Muscle of leg (tissue), 16 donors: ENCODE results near the gene WNT8B. TPM values are rescaled to one million over a fixed set of nuclear protein-coding genes. Genes with fewer than 3 reads are reported as not detected.

Source experiments
- DNase-seq: peaks from one replicate; pipeline ENCODE4 v3.0.0; 2013
- H3K27ac ChIP-seq: one replicate; pipeline ENCODE4 v1.5.1; 2013; ENCODE audit warnings: mild to moderate bottlenecking, low read length, control low read depth
- H3K27me3 ChIP-seq: one replicate; pipeline ENCODE4 v1.6.1; 2013; ENCODE audit warnings: low read length; ENCODE audit not compliant: control insufficient read depth, insufficient read depth
- H3K36me3 ChIP-seq: one replicate; pipeline ENCODE4 v1.6.1; 2013; ENCODE audit warnings: low read length; ENCODE audit not compliant: control insufficient read depth, insufficient read depth
- H3K4me1 ChIP-seq: one replicate; pipeline ENCODE4 v1.6.1; 2013; ENCODE audit warnings: low read length; ENCODE audit not compliant: control insufficient read depth, insufficient read depth
- H3K4me3 ChIP-seq: one replicate; pipeline ENCODE4 v1.5.1; 2013; ENCODE audit warnings: low read length, control low read depth
- H3K9me3 ChIP-seq: replicated peaks from 2 replicates; pipeline ENCODE4 v1.6.1; 2013; ENCODE audit warnings: low read depth, low read length; ENCODE audit not compliant: control insufficient read depth
- WGBS: methylation state at CpG from one replicate; pipeline ENCODE4 v1.1.5; 2013; ENCODE audit warnings: missing lambda C conversion rate; ENCODE audit not compliant: insufficient coverage; 5-methylcytosine and 5-hydroxymethylcytosine counted together
- long read RNA-seq, 11 donors: transcript quantifications; one replicate each; lab custom pipeline, GENCODE V29; 2026
- polyA plus RNA-seq, 8 donors: library from polyadenylated mRNA; unstranded; fragments of 120-200 nt; gene quantifications; one replicate each; pipeline versions ENCODE4 v1.2.1 to v1.2.3, GENCODE V29; 2013; ENCODE audit warnings: inconsistent platforms in 1 of 8, low replicate concordance in 1 of 8; ENCODE audit not compliant: insufficient read length in 8 of 8, insufficient read depth in 1 of 8
- total RNA-seq: library from RNA; stranded (reverse); fragments of 120-200 nt; gene quantifications from one replicate; pipeline ENCODE4 v1.2.4, GENCODE V29; 2013

WNT8B gene
- total RNA-seq (not detected), polyA plus RNA-seq (under 1 TPM in 2 of 8 donors, not detected in 6; 0.05 to 0.11 TPM)
- long read RNA-seq, donor 1, result 0 reads
- long read RNA-seq, donor 2, result 0 reads
- long read RNA-seq, donor 3, result 0 reads
- long read RNA-seq, donor 4, result 0 reads
- long read RNA-seq, donor 5, partial matches to known transcripts, result 486 of 846 reads
- long read RNA-seq, donor 5, other reads (novel, unspliced or antisense), result 360 of 846 reads
- long read RNA-seq, donor 6, partial matches to known transcripts, result 358 of 715 reads
- long read RNA-seq, donor 6, other reads (novel, unspliced or antisense), result 357 of 715 reads
- long read RNA-seq, donor 7, result 0 reads
- long read RNA-seq, donor 8, result 0 reads
- long read RNA-seq, donor 9, result 0 reads
- long read RNA-seq, donor 10, result 0 reads
- long read RNA-seq, donor 11, result 0 reads

GRCh38 chr10:100462709-100463108, at the start of gene WNT8B:
Gene WNT8B, plus strand, starts transcription at chr10:100463009. Its CDS starts 160 bp downstream, at chr10:100463169.
- no peak within 1 kb of the TSS for H3K27ac ChIP-seq
- no peaks in the 10 kb centered on the region for H3K36me3 ChIP-seq
- no peak within 1 kb of the TSS for H3K4me3 ChIP-seq
- H3K27me3 ChIP-seq, result no peaks in the 10 kb centered on the region
- no peak for DNase-seq
- 43% methylated on average over 2 of the region's 4 CpGs for WGBS
- H3K9me3 ChIP-seq, result no peaks in the 10 kb centered on the region
- H3K4me1 ChIP-seq, result no peaks in the 10 kb centered on the region

- H3K4me1 ChIP-seq, result no peaks in the 10 kb centered on the region
- no peaks in the 10 kb centered on the region for H3K9me3 ChIP-seq
- no peak for DNase-seq
- H3K27me3 ChIP-seq, result no peaks in the 10 kb centered on the region
- no peak overlapping the region for H3K4me3 ChIP-seq
- H3K27ac ChIP-seq, result no peak overlapping the region
- WGBS, result 60% methylated on average over 1 of the region's 3 CpGs
- H3K36me3 ChIP-seq, result no peaks in the 10 kb centered on the region
Observed at GRCh38 chr10:100413173-100413572, 49.6 kb upstream of the WNT8B start.

GRCh38 chr10:100419911-100420449, 42.8 kb upstream of the WNT8B start:
- WGBS, result 79% methylated on average over 3 of the region's 4 CpGs
- no peaks in the 10 kb centered on the region for H3K9me3 ChIP-seq
- peak; percentile 4 for DNase-seq
- H3K36me3 ChIP-seq, result no peaks in the 10 kb centered on the region
- peaks cover 5% of the 10 kb centered on the region for H3K27me3 ChIP-seq
- no peak overlapping the region for H3K4me3 ChIP-seq
- H3K27ac ChIP-seq, result no peak overlapping the region
- H3K4me1 ChIP-seq, result no peaks in the 10 kb centered on the region

- Histone ChIP-seq H3K27ac (no peak overlapping the region), H3K36me3 (no peaks in the 10 kb centered on the region), H3K4me1 (no peaks in the 10 kb centered on the region), H3K4me3 (no peak overlapping the region), H3K9me3 (no peaks in the 10 kb centered on the region), H3K27me3 (no peaks in the 10 kb centered on the region)
- no peak for DNase-seq
- WGBS, result no CpG with 5 or more reads among the region's 2 CpGs
Observed at GRCh38 chr10:100427374-100427773, 35.4 kb upstream of the WNT8B start.

- peak; percentile 93 for DNase-seq
- peaks cover 2% of the 10 kb centered on the region for H3K27me3 ChIP-seq
- H3K4me1 ChIP-seq, result no peaks in the 10 kb centered on the region
- H3K36me3 ChIP-seq, result no peaks in the 10 kb centered on the region
- 15% methylated on average over 4 of the region's 13 CpGs for WGBS
- H3K9me3 ChIP-seq, result no peaks in the 10 kb centered on the region
- no peak overlapping the region for H3K27ac ChIP-seq
- no peak overlapping the region for H3K4me3 ChIP-seq
Observed at GRCh38 chr10:100433253-100434240, 29.3 kb upstream of the WNT8B start.

- Histone ChIP-seq H3K36me3 (no peaks in the 10 kb centered on the region), H3K27ac (no peak overlapping the region), H3K9me3 (no peaks in the 10 kb centered on the region), H3K4me3 (no peak overlapping the region), H3K4me1 (no peaks in the 10 kb centered on the region), H3K27me3 (peaks cover 4% of the 10 kb centered on the region)
- DNase-seq, result no peak
- WGBS, result 44% methylated on average over 1 of the region's 3 CpGs
Observed at GRCh38 chr10:100436255-100436654, 26.6 kb upstream of the WNT8B start.

GRCh38 chr10:100438674-100439315, 24.0 kb upstream of the WNT8B start:
- Histone ChIP-seq H3K27ac (no peak overlapping the region), H3K4me3 (no peak overlapping the region), H3K9me3 (no peaks in the 10 kb centered on the region), H3K4me1 (no peaks in the 10 kb centered on the region), H3K27me3 (peaks cover 2% of the 10 kb centered on the region), H3K36me3 (no peaks in the 10 kb centered on the region)
- no CpG with 5 or more reads among the region's 6 CpGs for WGBS
- no peak for DNase-seq

- no peak for DNase-seq
- Histone ChIP-seq H3K4me1 (no peaks in the 10 kb centered on the region), H3K4me3 (no peak overlapping the region), H3K9me3 (no peaks in the 10 kb centered on the region), H3K27ac (no peak overlapping the region), H3K36me3 (no peaks in the 10 kb centered on the region), H3K27me3 (peaks cover 3% of the 10 kb centered on the region)
- 67% methylated on average over 1 of the region's 3 CpGs for WGBS
Observed at GRCh38 chr10:100442548-100442947, 20.3 kb upstream of the WNT8B start.

- Histone ChIP-seq H3K27me3 (peaks cover 4% of the 10 kb centered on the region), H3K4me1 (no peaks in the 10 kb centered on the region), H3K27ac (no peak overlapping the region), H3K36me3 (no peaks in the 10 kb centered on the region), H3K4me3 (no peak overlapping the region), H3K9me3 (no peaks in the 10 kb centered on the region)
- 75% methylated on average over 1 of the region's 4 CpGs for WGBS
- DNase-seq, result no peak
Observed at GRCh38 chr10:100446130-100446761, 16.6 kb upstream of the WNT8B start.
